ENCODE measurements around the gene STK32A.

The STK32A gene

GRCh38 chr5:147267082-147267832, 32.4 kb downstream of the STK32A start:
- no peak for DNase-seq

- no peak for DNase-seq
These were observed 41.7 kb downstream of the STK32A start for GRCh38 chr5:147276497-147276896.

GRCh38 chr5:147286296-147286695, 51.5 kb downstream of the STK32A start:
- no peak for DNase-seq

- no peak for DNase-seq
These were observed 52.3 kb downstream of the STK32A start for GRCh38 chr5:147287110-147287509.

- DNase-seq, result no peak
These were observed 55.4 kb downstream of the STK32A start for GRCh38 chr5:147290261-147290660.

GRCh38 chr5:147303251-147303650, 68.4 kb downstream of the STK32A start:
- DNase-seq, result no peak

- no peak for DNase-seq
These were observed 69.2 kb downstream of the STK32A start for GRCh38 chr5:147303976-147304375.

- DNase-seq, result no peak
These were observed 70.3 kb downstream of the STK32A start for GRCh38 chr5:147305147-147305546.

- no peak for DNase-seq
These were observed 71.5 kb downstream of the STK32A start for GRCh38 chr5:147306351-147306750.

- DNase-seq, result no peak
These were observed 72.3 kb downstream of the STK32A start for GRCh38 chr5:147307170-147307569.

GRCh38 chr5:147309621-147310020, 74.8 kb downstream of the STK32A start:
- no peak for DNase-seq

- DNase-seq, result no peak
These were observed 75.4 kb downstream of the STK32A start for GRCh38 chr5:147310059-147310704.

- no peak for DNase-seq
These were observed 83.3 kb downstream of the STK32A start for GRCh38 chr5:147317978-147318684.

GRCh38 chr5:147321569-147321968, 86.7 kb downstream of the STK32A start:
- no peak for DNase-seq

- no peak for DNase-seq
These were observed 92.6 kb downstream of the STK32A start for GRCh38 chr5:147327421-147327820.

- DNase-seq, result no peak
These were observed 93.1 kb downstream of the STK32A start for GRCh38 chr5:147327905-147328304.

GRCh38 chr5:147332658-147333057, 97.8 kb downstream of the STK32A start:
- no peak for DNase-seq

GRCh38 chr5:147336876-147337275, 102.0 kb downstream of the STK32A start:
- DNase-seq, result no peak

- no peak for DNase-seq
These were observed 104.5 kb downstream of the STK32A start for GRCh38 chr5:147339313-147339712.

GRCh38 chr5:147340941-147341340, 106.1 kb downstream of the STK32A start:
- no peak for DNase-seq

- DNase-seq, result no peak
These were observed 106.5 kb downstream of the STK32A start for GRCh38 chr5:147341345-147341744.

- DNase-seq, result no peak
These were observed 110.0 kb downstream of the STK32A start for GRCh38 chr5:147344861-147345260.

- no peak for DNase-seq
These were observed 111.3 kb downstream of the STK32A start for GRCh38 chr5:147346006-147346561.

- no peak for DNase-seq
These were observed 113.2 kb downstream of the STK32A start for GRCh38 chr5:147348046-147348445.
